Epidermal melanocyte (primary cell): ENCODE measurements around the gene MICALL2.
"Not testable (repeated sequence)": the region's sequence is repeated elsewhere in the genome, so short reads cannot be mapped to it uniquely, and the experiment has no call there.

Experiments used
- DNase-seq: peaks from one replicate; pipeline ENCODE4 v3.0.0; 2011; ENCODE audit warnings: low spot score; ENCODE audit not compliant: insufficient read length

Gene MICALL2

GRCh38 chr7:1449501-1449900 lies 9.8 kb downstream of the MICALL2 start:
- no peak for DNase-seq

- no peak for DNase-seq
Measured at GRCh38 chr7:1448958-1449357, 10.3 kb downstream of the MICALL2 start.

GRCh38 chr7:1447551-1448244 lies 11.6 kb downstream of the MICALL2 start:
- no peak for DNase-seq

GRCh38 chr7:1447112-1447511 lies 12.2 kb downstream of the MICALL2 start:
- DNase-seq, result no peak

- DNase-seq, result no peak
Measured at GRCh38 chr7:1446620-1447032, 12.6 kb downstream of the MICALL2 start.

GRCh38 chr7:1446026-1446425 lies 13.2 kb downstream of the MICALL2 start:
- DNase-seq, result not testable (repeated sequence)

- DNase-seq, result no peak
Measured at GRCh38 chr7:1445341-1445740, 13.9 kb downstream of the MICALL2 start.

- no peak for DNase-seq
Measured at GRCh38 chr7:1444925-1445322, 14.3 kb downstream of the MICALL2 start.

- DNase-seq, result no peak
Measured at GRCh38 chr7:1444214-1444924, 14.9 kb downstream of the MICALL2 start.

GRCh38 chr7:1443587-1444200 lies 15.6 kb downstream of the MICALL2 start:
- DNase-seq, result not testable (repeated sequence)

GRCh38 chr7:1442355-1443124 lies 16.7 kb downstream of the MICALL2 start:
- no peak for DNase-seq

GRCh38 chr7:1441615-1442354 lies 17.5 kb downstream of the MICALL2 start:
- no peak for DNase-seq

GRCh38 chr7:1440620-1441019 lies 18.6 kb downstream of the MICALL2 start:
- DNase-seq, result no peak

- no peak for DNase-seq
Measured at GRCh38 chr7:1439373-1440363, 19.6 kb downstream of the MICALL2 start.

- no peak for DNase-seq
Measured at GRCh38 chr7:1438821-1439220, 20.4 kb downstream of the MICALL2 start.

GRCh38 chr7:1438208-1438607 lies 21.1 kb downstream of the MICALL2 start:
- no peak for DNase-seq

- DNase-seq, result no peak
Measured at GRCh38 chr7:1437155-1437880, 22.0 kb downstream of the MICALL2 start.

- no peak for DNase-seq
Measured at GRCh38 chr7:1436608-1437007, 22.7 kb downstream of the MICALL2 start.
